ENCODE data around the gene RYR3.
"Not testable (repeated sequence)": the region's sequence is repeated elsewhere in the genome, so short reads cannot be mapped to it uniquely, and the experiment has no call there.

RYR3 gene

GRCh38 chr15:33526532-33526931 lies 215.8 kb downstream of the RYR3 start:
- no peak for DNase-seq

GRCh38 chr15:33533197-33533596 lies 222.4 kb downstream of the RYR3 start:
- no peak for DNase-seq

GRCh38 chr15:33534642-33535041 lies 223.9 kb downstream of the RYR3 start:
- no peak for DNase-seq

GRCh38 chr15:33535135-33535534 lies 224.4 kb downstream of the RYR3 start:
- DNase-seq, result no peak

GRCh38 chr15:33539825-33540573 lies 229.2 kb downstream of the RYR3 start:
- no peak for DNase-seq

GRCh38 chr15:33543957-33544356 lies 233.2 kb downstream of the RYR3 start:
- no peak for DNase-seq

- no peak for DNase-seq
These were observed 235.1 kb downstream of the RYR3 start for GRCh38 chr15:33545866-33546265.

- no peak for DNase-seq
These were observed 237.1 kb downstream of the RYR3 start for GRCh38 chr15:33547876-33548275.

- no peak for DNase-seq
These were observed 241.1 kb downstream of the RYR3 start for GRCh38 chr15:33551860-33552259.

- no peak for DNase-seq
These were observed 242.4 kb downstream of the RYR3 start for GRCh38 chr15:33553157-33553556.

- DNase-seq, result no peak
These were observed 248.6 kb downstream of the RYR3 start for GRCh38 chr15:33559207-33559890.

GRCh38 chr15:33561407-33561806 lies 250.6 kb downstream of the RYR3 start:
- no peak for DNase-seq

- DNase-seq, result no peak
These were observed 251.2 kb downstream of the RYR3 start for GRCh38 chr15:33561967-33562366.

GRCh38 chr15:33565094-33565493 lies 254.3 kb downstream of the RYR3 start:
- DNase-seq, result no peak

GRCh38 chr15:33567652-33568051 lies 256.9 kb downstream of the RYR3 start:
- no peak for DNase-seq

GRCh38 chr15:33569036-33569435 lies 258.3 kb downstream of the RYR3 start:
- DNase-seq, result no peak

- DNase-seq, result not testable (repeated sequence)
These were observed 267.1 kb downstream of the RYR3 start for GRCh38 chr15:33577911-33578310.

GRCh38 chr15:33580526-33580925 lies 269.8 kb downstream of the RYR3 start:
- no peak for DNase-seq

- DNase-seq, result no peak
These were observed 270.3 kb downstream of the RYR3 start for GRCh38 chr15:33581032-33581431.

GRCh38 chr15:33584797-33585196 lies 274.0 kb downstream of the RYR3 start:
- no peak for DNase-seq

- peak; percentile 82 for DNase-seq
These were observed 276.3 kb downstream of the RYR3 start for GRCh38 chr15:33586786-33587697.

GRCh38 chr15:33587773-33588172 lies 277.0 kb downstream of the RYR3 start:
- no peak for DNase-seq

- no peak for DNase-seq
These were observed 282.1 kb downstream of the RYR3 start for GRCh38 chr15:33592864-33593263.

All from NCI-H2171 treated with DMSO at 0.1 percent for 48 hours (cell line).